Glomerular endothelial cell (primary cell): ENCODE results near the gene KCTD17. TPM values are rescaled to one million over a fixed set of nuclear protein-coding genes. Genes with fewer than 3 reads are reported as not detected.

ENCODE experiments used
- DNase-seq: peaks from one replicate; pipeline ENCODE4 v3.0.0-alpha.2; 2011; ENCODE audit warnings: low read depth, low spot score; ENCODE audit errors: extremely low read depth
- total RNA-seq: library from RNA; depleted of rRNA; stranded (reverse); fragments of >200 nt; gene quantifications from 2 replicates; pipeline ENCODE4 v1.2.3, GENCODE V29; 2015

The KCTD17 gene
- total RNA-seq, 1 donor from 2014 or later: 35.1 TPM

- DNase-seq: no peak
Measured at GRCh38 chr22:37036655-37037377, 14.7 kb upstream of the KCTD17 start.

GRCh38 chr22:37037669-37038068 lies 13.9 kb upstream of the KCTD17 start:
- no peak for DNase-seq

DNA sequence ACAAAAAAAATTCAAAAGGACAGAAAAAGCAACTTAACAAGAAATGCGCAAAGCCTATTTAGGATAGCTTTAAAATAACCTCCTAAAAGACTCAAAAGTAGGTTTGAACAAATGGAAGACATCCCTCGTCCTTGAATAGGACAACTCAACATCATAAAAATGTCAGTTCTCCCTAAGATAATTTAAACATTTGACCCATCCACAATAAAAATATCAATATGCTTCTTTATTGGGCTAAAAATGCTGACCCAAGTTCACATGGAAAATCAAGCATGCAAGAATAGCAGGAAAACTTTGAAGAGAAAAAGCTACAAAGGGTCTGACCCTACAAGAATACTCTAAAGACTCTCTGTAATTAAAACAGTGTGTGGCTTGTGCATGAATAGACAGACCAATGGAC lies 12.1 kb upstream of the KCTD17 start:
- no peak for DNase-seq

- DNase-seq: no peak
Measured at GRCh38 chr22:37043209-37043827, 8.2 kb upstream of the KCTD17 start.

DNA sequence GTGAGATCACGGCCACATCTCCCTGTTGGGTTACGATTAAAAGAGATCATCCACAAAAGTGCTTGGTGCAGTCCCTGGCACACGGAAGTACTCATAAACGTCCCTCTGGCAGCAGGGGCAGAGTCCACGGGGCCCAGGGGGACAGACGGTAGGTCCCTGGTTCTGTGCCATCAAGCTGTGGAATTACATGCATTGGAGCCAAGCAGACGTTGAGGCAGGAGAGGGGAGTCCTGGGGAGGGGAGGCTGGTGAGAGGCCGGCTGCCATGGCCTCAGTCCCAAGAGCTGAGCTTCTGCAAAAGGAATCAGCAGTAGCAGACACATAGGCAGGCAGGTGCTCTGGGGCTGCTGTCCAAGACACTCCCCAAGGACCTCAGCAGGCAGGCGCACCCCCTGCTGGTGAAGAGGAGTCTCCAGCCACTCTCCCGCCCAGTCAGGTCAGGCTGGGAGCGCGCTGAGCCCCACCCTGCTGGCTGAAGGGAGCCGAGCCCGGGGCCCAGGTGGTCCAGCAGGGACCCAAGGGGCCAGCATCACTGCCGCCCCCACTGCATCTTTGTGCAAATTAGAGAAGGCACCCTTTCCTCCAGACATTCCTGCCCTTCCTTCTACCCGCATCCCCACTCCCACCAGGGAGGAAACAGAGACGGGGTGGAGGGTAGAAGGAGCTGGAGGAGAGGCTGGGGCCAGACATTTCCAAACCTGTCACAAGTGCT lies 7.6 kb upstream of the KCTD17 start:
- DNase-seq: no peak

DNA sequence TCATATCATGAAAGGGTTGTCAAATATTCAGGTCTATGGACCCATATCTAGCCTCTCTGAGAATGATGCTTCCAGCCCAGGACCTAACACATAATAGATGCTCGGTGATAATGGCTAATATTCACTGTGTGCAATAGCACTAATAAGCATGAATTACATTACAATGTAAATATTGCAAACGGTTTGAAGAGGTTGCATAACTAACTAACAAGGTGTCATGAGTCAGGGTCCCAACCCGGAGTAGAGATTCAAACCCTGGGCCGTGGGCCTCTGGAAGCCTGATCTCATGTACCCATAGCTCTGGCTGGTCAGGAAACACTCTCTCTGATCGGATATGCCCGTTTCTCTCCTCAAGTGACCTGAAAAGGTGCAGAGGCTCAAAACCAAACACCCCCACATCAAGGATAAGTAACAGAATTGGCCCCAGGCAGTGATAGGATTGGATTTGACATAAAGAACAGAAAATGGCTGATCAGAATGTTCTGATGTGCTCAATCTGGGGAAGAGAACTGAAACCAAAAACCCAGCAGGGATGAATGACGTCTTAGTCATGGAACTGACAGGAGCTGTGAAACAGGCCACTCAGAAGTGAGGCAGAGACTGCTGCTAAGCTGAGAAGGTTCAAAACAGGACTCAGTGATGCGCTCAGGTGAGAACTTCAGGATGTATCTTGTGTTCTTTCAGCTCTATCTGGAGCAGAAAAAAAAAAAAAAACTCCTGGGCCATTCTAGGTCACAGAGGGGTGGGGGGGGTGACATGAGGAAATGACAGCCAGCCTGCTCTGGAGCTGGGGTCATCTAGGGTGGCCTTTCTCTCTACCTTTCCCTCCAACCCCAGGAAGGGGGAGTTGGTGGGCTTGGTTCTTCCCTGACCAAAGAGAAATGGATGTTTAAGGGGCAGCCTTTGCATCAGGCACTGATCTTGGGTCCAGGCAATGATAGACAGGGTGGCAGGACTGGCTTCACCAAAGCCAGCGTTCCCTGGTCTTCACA lies 6.6 kb upstream of the KCTD17 start:
- no peak for DNase-seq

- no peak for DNase-seq
Measured at GRCh38 chr22:37045958-37046357, 5.6 kb upstream of the KCTD17 start.

DNA sequence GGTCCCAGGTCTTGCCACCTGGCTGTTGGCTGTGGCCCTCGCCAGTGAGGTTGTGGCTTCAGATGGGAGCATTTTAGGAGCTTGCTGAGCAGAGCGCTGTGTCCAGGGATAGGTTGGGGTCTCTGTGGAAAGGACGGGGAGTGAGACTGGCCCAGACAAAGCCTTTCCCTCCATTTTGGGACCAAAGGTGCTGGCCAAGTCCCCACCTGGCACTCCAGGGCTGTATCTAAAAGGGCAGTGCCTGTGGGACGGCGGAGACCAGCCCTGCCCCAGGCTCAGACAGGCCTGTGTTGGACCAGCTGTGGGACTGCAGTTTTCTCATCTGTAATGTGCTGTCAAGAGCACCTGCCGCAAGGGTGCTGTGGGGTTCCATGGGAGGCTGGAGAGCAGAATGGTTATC lies 5.0 kb upstream of the KCTD17 start:
- DNase-seq: no peak

GRCh38 chr22:37047006-37047405 lies 4.5 kb upstream of the KCTD17 start:
- no peak for DNase-seq

GRCh38 chr22:37048133-37048532 lies 3.4 kb upstream of the KCTD17 start:
- DNase-seq: no peak

- no peak for DNase-seq
Measured at GRCh38 chr22:37049224-37049623, 2.3 kb upstream of the KCTD17 start.

- DNase-seq: no peak
Measured at GRCh38 chr22:37050913-37051312, 629 bp upstream of the KCTD17 start.

GRCh38 chr22:37052386-37053309 lies 1.1 kb downstream of the KCTD17 start:
- DNase-seq: no peak

DNA sequence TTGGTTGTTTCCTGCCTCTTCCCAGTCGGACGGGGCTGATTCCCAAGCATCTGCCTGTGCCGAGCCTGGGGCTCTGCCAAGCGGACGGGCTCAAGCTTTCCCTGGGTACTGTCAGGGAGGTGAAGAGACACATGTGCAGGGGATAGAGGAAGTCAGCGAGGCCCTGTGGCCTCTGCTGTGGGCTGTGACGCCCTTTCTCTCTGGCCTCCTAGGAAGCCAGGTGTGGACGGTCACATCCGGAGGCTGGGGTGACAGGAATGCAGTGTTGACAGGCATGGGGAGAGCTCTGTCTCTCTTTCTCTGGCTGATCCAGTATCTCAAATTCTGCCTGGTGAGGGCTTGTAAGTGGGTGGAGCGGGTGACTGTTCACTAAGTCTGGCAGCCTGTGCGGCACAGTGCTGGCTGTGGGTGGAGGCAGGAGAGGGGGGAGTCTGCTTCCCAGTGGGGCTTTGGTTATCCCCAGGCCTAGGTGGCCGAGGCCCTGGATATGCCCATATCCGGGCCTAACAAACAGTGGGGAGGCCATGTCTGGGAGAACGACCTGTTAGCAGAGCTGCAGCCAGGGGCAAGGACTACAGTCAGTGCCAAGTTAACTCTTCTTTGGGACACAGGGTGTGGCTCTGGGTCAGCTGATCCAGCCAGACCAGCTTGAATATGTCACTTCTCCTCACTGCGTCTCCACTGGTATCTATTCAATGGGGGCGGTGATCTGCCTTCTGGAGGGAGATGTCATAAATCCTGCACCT lies 1.9 kb downstream of the KCTD17 start:
- DNase-seq: no peak

DNA sequence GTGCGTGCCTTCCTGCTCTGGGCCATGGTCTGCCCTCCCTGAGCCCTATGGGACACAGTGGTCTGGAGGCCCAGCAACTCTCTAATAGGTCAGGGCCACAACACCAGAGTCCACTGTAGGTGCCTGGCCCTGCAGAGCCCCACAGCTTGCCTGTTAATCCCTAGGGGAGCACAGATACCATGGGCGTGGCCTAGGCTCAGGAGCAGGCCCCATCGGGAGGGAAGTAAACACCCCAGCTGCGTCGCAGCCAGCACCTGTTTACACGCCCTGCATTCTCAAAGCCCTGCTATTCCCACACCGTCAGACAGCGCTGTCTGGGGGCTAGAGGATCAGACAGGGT lies 2.5 kb downstream of the KCTD17 start:
- DNase-seq: no peak

DNA sequence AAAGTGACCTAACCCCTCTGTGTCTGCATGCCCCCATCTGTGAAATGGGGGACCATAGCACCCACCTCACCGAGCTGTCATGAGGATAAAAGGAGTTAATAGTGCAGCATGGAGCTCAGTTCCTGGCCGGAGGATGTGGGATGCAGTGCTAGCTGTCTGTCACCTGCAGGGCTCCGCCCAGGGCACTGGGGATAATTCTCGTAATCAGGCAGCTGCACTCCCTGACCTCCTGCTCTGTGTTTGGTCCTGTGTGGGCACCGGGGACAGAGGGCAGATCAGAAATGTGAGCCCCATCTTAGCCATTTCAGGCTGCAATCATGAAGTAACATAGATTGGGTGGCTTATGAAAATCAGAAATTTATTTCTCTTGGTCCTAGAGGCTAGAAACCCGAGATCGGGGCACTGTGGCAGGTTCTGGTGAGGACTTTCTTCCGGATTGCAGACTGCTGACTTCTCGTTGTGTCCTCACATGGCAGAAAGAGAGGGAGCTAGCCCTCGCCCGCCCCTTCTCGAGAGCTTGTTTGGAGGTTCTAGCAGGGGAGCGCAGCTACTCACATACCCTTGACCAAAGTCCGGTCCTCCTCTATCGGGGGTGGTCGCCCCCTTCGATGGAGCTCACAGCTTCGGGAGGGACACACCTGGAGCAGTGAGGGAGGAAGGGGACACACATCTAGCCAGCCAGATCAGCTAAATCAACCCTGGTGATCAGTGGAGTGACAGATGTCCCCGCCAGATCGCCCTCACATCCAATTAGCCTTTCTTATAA lies 3.2 kb downstream of the KCTD17 start:
- no peak for DNase-seq

GRCh38 chr22:37056246-37056645 lies 4.7 kb downstream of the KCTD17 start:
- no peak for DNase-seq

DNA sequence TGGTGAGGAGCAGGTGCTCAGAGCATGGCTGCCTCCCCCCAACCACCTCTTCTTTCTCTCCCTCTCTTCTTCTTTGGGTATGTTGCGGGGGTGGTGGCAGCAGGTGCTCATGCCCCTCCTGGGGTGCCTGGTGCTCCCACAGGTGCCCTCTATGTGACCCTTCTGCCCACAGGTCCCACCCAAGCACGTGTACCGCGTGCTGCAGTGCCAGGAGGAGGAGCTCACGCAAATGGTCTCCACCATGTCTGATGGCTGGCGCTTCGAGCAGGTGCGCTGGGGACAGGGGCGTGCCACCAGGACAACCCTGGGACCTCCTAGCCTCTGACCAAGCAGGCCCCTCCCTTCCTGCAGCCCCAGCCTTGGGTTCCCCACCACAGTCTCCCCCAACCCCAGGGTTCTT lies 5.7 kb downstream of the KCTD17 start:
- no peak for DNase-seq
